HG03432 (cell line): ENCODE measurements around the gene DNAJC18.

Experiments used
- ATAC-seq: cut with Tn5 transposase; IDR thresholded peaks from one replicate; pipeline ENCODE4 v1.9.1; 2021; ENCODE audit warnings: mild to moderate bottlenecking, moderate library complexity; ENCODE audit not compliant: unreplicated experiment

DNAJC18 gene

GRCh38 chr5:139406963-139407362 lies 32.4 kb downstream of the DNAJC18 start:
- ATAC-seq, result no peak

GRCh38 chr5:139404484-139404840 lies 34.9 kb downstream of the DNAJC18 start:
- ATAC-seq, result no peak

GRCh38 chr5:139403787-139404483 lies 35.4 kb downstream of the DNAJC18 start, which contains the start of gene SPATA24:
Gene SPATA24, minus strand, starts transcription at chr5:139404089. Its CDS starts 29 bp downstream, at chr5:139404060.
- ATAC-seq, result peak; percentile 83

- no peak for ATAC-seq
These were observed 35.9 kb downstream of the DNAJC18 start for GRCh38 chr5:139403418-139403786.

GRCh38 chr5:139402561-139403158 lies 36.7 kb downstream of the DNAJC18 start:
- ATAC-seq, result no peak

- no peak for ATAC-seq
These were observed 37.8 kb downstream of the DNAJC18 start for GRCh38 chr5:139401546-139401945.

GRCh38 chr5:139399501-139400121 lies 39.7 kb downstream of the DNAJC18 start:
- ATAC-seq, result peak; percentile 29

GRCh38 chr5:139397921-139398320 lies 41.4 kb downstream of the DNAJC18 start:
- no peak for ATAC-seq

GRCh38 chr5:139396691-139397090 lies 42.6 kb downstream of the DNAJC18 start:
- no peak for ATAC-seq

- ATAC-seq, result no peak
These were observed 43.3 kb downstream of the DNAJC18 start for GRCh38 chr5:139395844-139396640.

- no peak for ATAC-seq
These were observed 44.4 kb downstream of the DNAJC18 start, which contains the start of gene PROB1 for GRCh38 chr5:139394654-139395566. Gene PROB1, minus strand, starts transcription at chr5:139395104. Its CDS starts 23 bp downstream, at chr5:139395081.

- ATAC-seq, result no peak
These were observed 45.1 kb downstream of the DNAJC18 start for GRCh38 chr5:139394123-139394653.

- ATAC-seq, result no peak
These were observed 45.7 kb downstream of the DNAJC18 start for GRCh38 chr5:139393497-139394122.

- peak; percentile 59 for ATAC-seq
These were observed 46.4 kb downstream of the DNAJC18 start for GRCh38 chr5:139392678-139393496.

GRCh38 chr5:139392324-139392677 lies 47.0 kb downstream of the DNAJC18 start:
- ATAC-seq, result no peak

GRCh38 chr5:139391570-139392323 lies 47.6 kb downstream of the DNAJC18 start:
- peak; percentile 0 for ATAC-seq

GRCh38 chr5:139390639-139391569 lies 48.4 kb downstream of the DNAJC18 start:
- ATAC-seq, result no peak
